Breast epithelium (tissue), 4 donors: ENCODE data around the gene CPTP. TPM values are rescaled to one million over a fixed set of nuclear protein-coding genes. Genes with fewer than 3 reads are reported as not detected.
"Not testable (repeated sequence)": the region's sequence is repeated elsewhere in the genome, so short reads cannot be mapped to it uniquely, and the experiment has no call there.

Source experiments
- DNase-seq, 2 donors: peaks; one replicate each; pipeline ENCODE4 v3.0.0-alpha.2; 2019; ENCODE audit warnings: low spot score in 2 of 2
- H3K27ac ChIP-seq, 2 donors: fragments of 200-600 bp; sonication (generic) in 1 of 2; one replicate each; pipeline ENCODE4 v1.5.1; 2016 to 2019; ENCODE audit warnings: mild to moderate bottlenecking in 1 of 2
- H3K27me3 ChIP-seq, 2 donors: fragments of 200-600 bp; sonication (generic) in 1 of 2; one replicate each; pipeline versions ENCODE4 v1.5.1 to v1.6.0; 2017 to 2019; ENCODE audit warnings: control low read depth in 1 of 2, mild to moderate bottlenecking in 1 of 2
- H3K36me3 ChIP-seq: fragments of 200-600 bp; one replicate; pipeline ENCODE4 v1.5.1; 2019
- H3K4me1 ChIP-seq, 2 donors: fragments of 200-600 bp; sonication (generic); one replicate each; pipeline ENCODE4 v1.5.1; 2016 to 2019; ENCODE audit warnings: control low read depth in 1 of 2
- H3K4me3 ChIP-seq, 3 donors: fragments of 200-600 bp; sonication (generic); 1 replicate in 2 of 3; 2 replicates in 1 of 3; pipeline ENCODE4 v1.5.1; 2016 to 2019; ENCODE audit warnings: mild to moderate bottlenecking in 3 of 3, moderate library complexity in 2 of 3
- H3K9me3 ChIP-seq, 2 donors: fragments of 200-600 bp; sonication (generic) in 1 of 2; one replicate each; pipeline ENCODE4 v1.5.1; 2016 to 2019; ENCODE audit warnings: control low read depth in 1 of 2
- CTCF ChIP-seq, 3 donors: fragments of 450-650 bp; IDR thresholded peaks; one replicate each; pipeline ENCODE4 v1.5.1; 2016 to 2017; ENCODE audit warnings: antibody characterized with exemption in 3 of 3, mild to moderate bottlenecking in 3 of 3, moderate library complexity in 3 of 3
- POLR2A ChIP-seq: fragments of 450-650 bp; IDR thresholded peaks from one replicate; pipeline ENCODE4 v1.6.1; 2016; ENCODE audit warnings: antibody characterized with exemption, mild to moderate bottlenecking, moderate library complexity
- POLR2AphosphoS5 ChIP-seq, 3 donors: sonication (generic); formaldehyde crosslinking; IDR thresholded peaks; one replicate each; pipeline ENCODE4 v1.6.1; 2017; ENCODE audit warnings: antibody characterized with exemption in 3 of 3
- intact Hi-C: fragments of 100-400 bp; cut with DNase I; formaldehyde crosslinking; loops from one replicate; pipeline ENCODE4 v1.15.1; 2023; ENCODE audit warnings: low total_unique reads
- total RNA-seq, 3 donors: library from RNA; depleted of rRNA; stranded (reverse); fragments of >200 nt; gene quantifications; one replicate each; pipeline ENCODE4 v1.1.0, GENCODE V29; 2016

Gene CPTP
- total RNA-seq, 3 donors from 2014 or later = 9.0 to 16.4 (median 13.4) TPM

- no peak for DNase-seq
- Histone ChIP-seq H3K36me3 (no peaks in the 10 kb centered on the region), H3K4me3 (no peak overlapping the region), H3K4me1 (peaks cover 0 to 7% of the 10 kb centered on the region in 2 donors), H3K9me3 (no peaks in the 10 kb centered on the region), H3K27ac (no peak overlapping the region), H3K27me3 (no peaks in the 10 kb centered on the region)
- TF ChIP-seq POLR2A = no peak
- no peak for TF ChIP-seq POLR2AphosphoS5 (IDR thresholded peaks at IDR 0.05)
- TF ChIP-seq CTCF (IDR thresholded peaks at IDR 0.05) = no peak
- intact Hi-C loops = no loop called here
These were observed 42.7 kb downstream of the CPTP start for GRCh38 chr1:1367315-1367714.

GRCh38 chr1:1370094-1370493 lies 45.5 kb downstream of the CPTP start:
- H3K4me3 ChIP-seq, DNase-seq, intact Hi-C loops, H3K27ac ChIP-seq, H3K9me3 ChIP-seq, H3K36me3 ChIP-seq, H3K27me3 ChIP-seq: not testable (repeated sequence)
- peaks cover 13 to 15% of the 10 kb centered on the region in 2 donors for H3K4me1 ChIP-seq

GRCh38 chr1:1370771-1371300 lies 46.2 kb downstream of the CPTP start:
- Histone ChIP-seq H3K9me3 (no peaks in the 10 kb centered on the region), H3K4me3 (no peak overlapping the region), H3K36me3 (no peaks in the 10 kb centered on the region), H3K27me3 (no peaks in the 10 kb centered on the region), H3K4me1 (peaks cover 13 to 15% of the 10 kb centered on the region in 2 donors), H3K27ac (no peak overlapping the region)
- TF ChIP-seq POLR2AphosphoS5 (IDR thresholded peaks at IDR 0.05) (no peak), CTCF (IDR thresholded peaks at IDR 0.05) (no peak)
- intact Hi-C loops = no loop called here
- DNase-seq = no peak

GRCh38 chr1:1371364-1371745 lies 46.8 kb downstream of the CPTP start:
- TF ChIP-seq POLR2AphosphoS5 (IDR thresholded peaks at IDR 0.05) = no peak
- no peak for TF ChIP-seq POLR2A
- TF ChIP-seq CTCF (IDR thresholded peaks at IDR 0.05) = no peak
- no peaks in the 10 kb centered on the region for H3K9me3 ChIP-seq
- no peak overlapping the region for H3K4me3 ChIP-seq
- intact Hi-C loops = no loop called here
- H3K36me3 ChIP-seq = no peaks in the 10 kb centered on the region
- no peaks in the 10 kb centered on the region for H3K27me3 ChIP-seq
- H3K27ac ChIP-seq = no peak overlapping the region
- DNase-seq = no peak
- H3K4me1 ChIP-seq = peaks cover 13 to 15% of the 10 kb centered on the region in 2 donors

GRCh38 chr1:1371746-1372711 lies 47.4 kb downstream of the CPTP start:
- TF ChIP-seq CTCF (IDR thresholded peaks at IDR 0.05) (peak; percentile 68 to 89 (median 86)), POLR2A (no peak)
- Histone ChIP-seq H3K4me1 (peaks cover 13 to 15% of the 10 kb centered on the region in 2 donors), H3K27me3 (no peaks in the 10 kb centered on the region), H3K4me3 (peak overlapping the region in 2 of 3 donors; percentile 1 to 41), H3K9me3 (no peaks in the 10 kb centered on the region), H3K27ac (peak overlapping the region in 1 of 2 donors; percentile 40), H3K36me3 (no peaks in the 10 kb centered on the region)
- peak in 1 of 2 donors; percentile 81 for DNase-seq
- intact Hi-C loops = no loop called here
